HEK293 (cell line): ENCODE data around the gene DDX43.

Experiments used
- CTCF ChIA-PET: fragments of 350-600 bp; formaldehyde crosslinking; extraction: SDS; loops from one replicate; lab custom pipeline; 2021; ENCODE audit warnings: antibody characterized with exemption; lab: Yijun Ruan, JAX
- POLR2A ChIA-PET: fragments of 300-600 bp; formaldehyde crosslinking; extraction: SDS; loops from one replicate; lab custom pipeline; 2020; ENCODE audit warnings: antibody characterized with exemption, inconsistent platforms; lab: Yijun Ruan, JAX
- H3K27ac ChIP-seq: fragments of 200-500 bp; sonication (Bioruptor generic); 2 replicates; pipeline ENCODE4 v1.5.1; 2014; ENCODE audit warnings: low read depth, low read length, control low read depth, inconsistent platforms; ENCODE audit errors: extremely low read depth
- H3K36me3 ChIP-seq, 2 experiments: fragments of 200-500 bp in 1 of 2; sonication (Bioruptor generic) in 1 of 2; 1 replicate in 1 of 2; 2 replicates in 1 of 2; pipeline ENCODE4 v1.5.1; 2014 to 2017; ENCODE audit warnings: inconsistent platforms in 2 of 2, low read length in 2 of 2; ENCODE audit not compliant: control insufficient read depth in 2 of 2, insufficient read depth in 1 of 2
- H3K4me1 ChIP-seq: fragments of 200-500 bp; sonication (Bioruptor generic); 2 replicates; pipeline ENCODE4 v1.5.1; 2014; ENCODE audit warnings: mild to moderate bottlenecking, low read length, inconsistent platforms; ENCODE audit not compliant: control insufficient read depth, insufficient read depth
- H3K4me3 ChIP-seq: 2 replicates; pipeline ENCODE4 v1.5.1; 2011; ENCODE audit warnings: low read depth, mild to moderate bottlenecking, control low read depth, low read length, moderate library complexity
- H3K9me3 ChIP-seq: fragments of 200-500 bp; sonication (Bioruptor generic); 2 replicates; pipeline ENCODE4 v1.5.1; 2014; ENCODE audit warnings: low read depth, low read length, inconsistent platforms; ENCODE audit not compliant: control insufficient read depth, insufficient read depth
- AEBP2 ChIP-seq: fragments of 450-650 bp; formaldehyde crosslinking; IDR thresholded peaks from 2 replicates; pipeline ENCODE4 v1.5.1; 2016; ENCODE audit warnings: missing biosample characterization, missing genetic modification characterization, borderline replicate concordance
- BCL11A ChIP-seq: fragments of 450-650 bp; formaldehyde crosslinking; IDR thresholded peaks from 2 replicates; pipeline ENCODE4 v1.5.1; 2016; ENCODE audit warnings: low read depth, missing biosample characterization, missing genetic modification characterization
- GFI1B ChIP-seq: fragments of 450-650 bp; formaldehyde crosslinking; IDR thresholded peaks from 2 replicates; pipeline ENCODE4 v1.5.1; 2016; ENCODE audit warnings: missing biosample characterization, missing genetic modification characterization
- KLF16 ChIP-seq: fragments of 450-650 bp; formaldehyde crosslinking; IDR thresholded peaks from 2 replicates; pipeline ENCODE4 v1.5.1; 2017; ENCODE audit warnings: missing biosample characterization, missing genetic modification characterization
- KLF17 ChIP-seq: fragments of 450-650 bp; formaldehyde crosslinking; IDR thresholded peaks from 2 replicates; pipeline ENCODE4 v1.5.1; 2016; ENCODE audit warnings: missing biosample characterization, missing genetic modification characterization
- KLF9 ChIP-seq: fragments of 450-650 bp; formaldehyde crosslinking; IDR thresholded peaks from 2 replicates; pipeline ENCODE4 v1.5.1; 2016; ENCODE audit warnings: missing biosample characterization, missing genetic modification characterization, low read depth
- OVOL3 ChIP-seq: fragments of 450-650 bp; formaldehyde crosslinking; IDR thresholded peaks from 2 replicates; pipeline ENCODE4 v1.5.1; 2016; ENCODE audit warnings: missing biosample characterization, missing genetic modification characterization
- PBX3 ChIP-seq: sonication (generic); formaldehyde crosslinking; IDR thresholded peaks from 2 replicates; pipeline ENCODE4 v1.8.1; 2022; ENCODE audit warnings: mild to moderate bottlenecking, moderate library complexity, missing genetic modification reagents
- ZEB2 ChIP-seq: fragments of 450-650 bp; formaldehyde crosslinking; IDR thresholded peaks from 2 replicates; pipeline ENCODE4 v1.5.1; 2016; ENCODE audit warnings: missing biosample characterization, missing genetic modification characterization
- ZNF10 ChIP-seq: fragments of 450-650 bp; formaldehyde crosslinking; IDR thresholded peaks from 2 replicates; pipeline ENCODE4 v1.5.1; 2017; ENCODE audit warnings: missing biosample characterization, missing genetic modification characterization
- ZNF114 ChIP-seq: fragments of 450-650 bp; formaldehyde crosslinking; IDR thresholded peaks from 2 replicates; pipeline ENCODE4 v1.5.0; 2017; ENCODE audit warnings: missing biosample characterization, missing genetic modification characterization
- ZNF140 ChIP-seq: fragments of 450-650 bp; formaldehyde crosslinking; IDR thresholded peaks from 2 replicates; pipeline ENCODE4 v1.5.1; 2016; ENCODE audit warnings: missing biosample characterization, missing genetic modification characterization
- ZNF146 ChIP-seq: fragments of 450-650 bp; formaldehyde crosslinking; IDR thresholded peaks from 2 replicates; pipeline ENCODE4 v1.5.1; 2016; ENCODE audit warnings: missing biosample characterization, missing genetic modification characterization
- ZNF18 ChIP-seq: fragments of 450-650 bp; formaldehyde crosslinking; IDR thresholded peaks from 2 replicates; pipeline ENCODE4 v1.5.1; 2016; ENCODE audit warnings: missing biosample characterization, missing genetic modification characterization
- ZNF214 ChIP-seq: fragments of 450-650 bp; formaldehyde crosslinking; IDR thresholded peaks from 2 replicates; pipeline ENCODE4 v1.5.1; 2017; ENCODE audit warnings: missing biosample characterization, mild to moderate bottlenecking, missing genetic modification characterization, borderline replicate concordance
- ZNF223 ChIP-seq: fragments of 450-650 bp; formaldehyde crosslinking; IDR thresholded peaks from 2 replicates; pipeline ENCODE4 v1.5.1; 2016; ENCODE audit warnings: missing biosample characterization, missing genetic modification characterization
- ZNF335 ChIP-seq: fragments of 450-650 bp; formaldehyde crosslinking; conservative IDR thresholded peaks from 2 replicates; pipeline ENCODE4 v1.5.1; 2016; ENCODE audit warnings: missing biosample characterization, missing genetic modification characterization
- ZNF341 ChIP-seq: fragments of 450-650 bp; formaldehyde crosslinking; IDR thresholded peaks from 2 replicates; pipeline ENCODE4; 2016; ENCODE audit warnings: low read depth, missing biosample characterization, missing genetic modification characterization
- ZNF37A ChIP-seq: fragments of 450-650 bp; IDR thresholded peaks from 2 replicates; pipeline ENCODE4 v1.5.1; 2018; ENCODE audit warnings: missing biosample characterization, missing genetic modification characterization
- ZNF398 ChIP-seq: fragments of 450-650 bp; formaldehyde crosslinking; IDR thresholded peaks from 2 replicates; pipeline ENCODE4 v1.5.1; 2017; ENCODE audit warnings: missing biosample characterization, missing genetic modification characterization
- ZNF560 ChIP-seq: fragments of 450-650 bp; formaldehyde crosslinking; IDR thresholded peaks from 2 replicates; pipeline ENCODE4 v1.5.1; 2017; ENCODE audit warnings: missing biosample characterization, missing genetic modification characterization, borderline replicate concordance
- ZNF600 ChIP-seq: fragments of 450-650 bp; formaldehyde crosslinking; IDR thresholded peaks from 2 replicates; pipeline ENCODE4 v1.5.1; 2016; ENCODE audit warnings: missing biosample characterization, missing genetic modification characterization
- ZNF626 ChIP-seq: fragments of 450-650 bp; sonication (Bioruptor Pico); formaldehyde crosslinking; IDR thresholded peaks from 2 replicates; pipeline ENCODE4 v1.5.1; 2018; ENCODE audit warnings: missing biosample characterization, missing genetic modification characterization, inconsistent platforms
- ZNF658 ChIP-seq: fragments of 450-650 bp; formaldehyde crosslinking; IDR thresholded peaks from 2 replicates; pipeline ENCODE4; 2016; ENCODE audit warnings: missing biosample characterization, missing genetic modification characterization
- ZNF747 ChIP-seq: fragments of 450-650 bp; formaldehyde crosslinking; IDR thresholded peaks from 2 replicates; pipeline ENCODE4 v1.5.1; 2016; ENCODE audit warnings: missing biosample characterization, missing genetic modification characterization
- ZNF830 ChIP-seq: fragments of 450-650 bp; IDR thresholded peaks from 2 replicates; pipeline ENCODE4 v1.5.0; 2018; ENCODE audit warnings: missing biosample characterization, missing genetic modification characterization, low read depth, mild to moderate bottlenecking, moderate library complexity

The DDX43 gene

GRCh38 chr6:73460056-73460455 is 65.4 kb downstream of the DDX43 start:
- Histone ChIP-seq H3K9me3 (no peaks in the 10 kb centered on the region), H3K27ac (no peak overlapping the region), H3K4me1 (no peaks in the 10 kb centered on the region)
- CTCF ChIA-PET, result interaction anchor here (0.6 to 0.7 kb wide), 2 partner anchors 26 to 95 kb away, joined by 3 read pairs; no protein-coding TSS in a partner anchor
- no peak for TF ChIP-seq ZNF830
- TF ChIP-seq, all 188 proteins: peak for 0
- Histone ChIP-seq H3K4me3 (no peak overlapping the region), H3K36me3 (peaks cover 4 to 10% of the 10 kb centered on the region in 2 experiments; a peak in 2 of 3 replicates)
- POLR2A ChIA-PET, result interaction anchor here (0.6 to 2.7 kb wide), 3 partner anchors 61 to 132 kb away, joined by 4 to 24 read pairs (median 7); partner anchors contain the start of gene EEF1A1

GRCh38 chr6:73461537-73462350 is 67.1 kb downstream of the DDX43 start, which contains the start of gene MTO1:
Gene MTO1, plus strand, starts transcription at chr6:73461737. Its CDS starts 118 bp downstream, at chr6:73461855.
- Histone ChIP-seq H3K4me1 (no peaks in the 10 kb centered on the region), H3K27ac (peak within 1 kb of the TSS; percentile 72), H3K9me3 (no peaks in the 10 kb centered on the region), H3K4me3 (peak within 1 kb of the TSS; percentile 78), H3K36me3 (peaks cover 11 to 14% of the 10 kb centered on the region in 2 experiments; a peak in 2 of 3 replicates)
- ChIA-PET POLR2A (interaction anchor here (0.5 to 2.7 kb wide), 17 partner anchors 12 to 1782 kb away, joined by 3 to 24 read pairs (median 4); partner anchors contain the start of genes COX7A2, EEF1A1 and SLC17A5), CTCF (interaction anchor here (0.6 to 1.4 kb wide), 3 partner anchors 50 to 191 kb away, joined by 3 to 8 read pairs (median 6); no protein-coding TSS in a partner anchor)
- TF ChIP-seq ZNF140 (tag by site-specific recombination), result peak; percentile 96
- TF ChIP-seq KLF9, result no peak
- no peak for TF ChIP-seq KLF17 (tag by site-specific recombination)
- TF ChIP-seq ZNF18 (tag by site-specific recombination), result peak; percentile 61; the same call in 1 of the 2 replicates
- peak; percentile 72 for TF ChIP-seq GFI1B (tag by site-specific recombination)
- 0 out of 2 replicates have a peak, but pooled peaks have one; percentile 33 for TF ChIP-seq BCL11A (tag by site-specific recombination)
- no peak for TF ChIP-seq ZNF626 (tag by site-specific recombination)
- peak; percentile 76 for TF ChIP-seq ZNF335 (tag by site-specific recombination)
- TF ChIP-seq KLF16 (tag by site-specific recombination), result peak; percentile 22; the same call in 1 of the 2 replicates
- TF ChIP-seq ZNF146 (tag by site-specific recombination), result peak; percentile 32; the same call in 1 of the 2 replicates
- no peak for TF ChIP-seq ZNF747 (tag by site-specific recombination)
- TF ChIP-seq ZNF37A (tag by site-specific recombination), result no peak
- TF ChIP-seq ZNF600 (tag by site-specific recombination), result no peak; the same call in 1 of the 2 replicates
- TF ChIP-seq ZNF223 (tag by site-specific recombination), result peak; percentile 74; the same call in 1 of the 2 replicates
- peak; percentile 98 for TF ChIP-seq ZNF560 (tag by site-specific recombination)
- peak; percentile 80; the same call in 1 of the 2 replicates for TF ChIP-seq OVOL3 (tag by site-specific recombination)
- TF ChIP-seq ZNF114 (tag by site-specific recombination), result no peak
- TF ChIP-seq PBX3 (CRISPR knock-in tag), result peak; percentile 76; the same call in 1 of the 2 replicates
- peak; percentile 80 for TF ChIP-seq ZNF341 (tag by site-specific recombination)
- TF ChIP-seq ZNF214 (tag by site-specific recombination), result peak; percentile 52; the same call in 1 of the 2 replicates
- TF ChIP-seq ZEB2 (tag by site-specific recombination), result peak; percentile 63
- TF ChIP-seq AEBP2 (tag by site-specific recombination), result peak; percentile 99
- no peak for TF ChIP-seq ZNF398 (tag by site-specific recombination)
- TF ChIP-seq ZNF658, result no peak
- peak; percentile 33; the same call in 1 of the 2 replicates for TF ChIP-seq ZNF10 (tag by site-specific recombination)
